PC-9 (cell line): ENCODE data around the gene PCNX3. TPM values are rescaled to one million over a fixed set of nuclear protein-coding genes. Genes with fewer than 3 reads are reported as not detected.

Source experiments
- BruUV-seq: library from RNA; stranded (reverse); fragments of 400-500 nt; replicated peaks from 2 replicates; lab custom pipeline; 2021; lab: Mats Ljungman, UMichigan
- CTCF ChIA-PET: fragments of 300-600 bp; sonication (Branson Sonifier 250); formaldehyde crosslinking; loops from one replicate; lab custom pipeline; 2022; ENCODE audit warnings: antibody characterized with exemption; lab: Charles Lee
- POLR2A ChIA-PET: fragments of 300-600 bp; sonication (Branson Sonifier 250); formaldehyde crosslinking; loops from one replicate; lab custom pipeline; 2022; ENCODE audit warnings: antibody characterized with exemption; ENCODE audit not compliant: unreplicated experiment; lab: Charles Lee
- DNase-seq, 2 experiments: peaks; one replicate each; pipeline versions ENCODE4 v3.0.0 to v3.0.0-alpha.2; 2015 to 2022; ENCODE audit warnings: mixed read lengths in 1 of 2
- H2AFZ ChIP-seq: fragments of 200-600 bp; sonication (generic); 2 replicates; pipeline ENCODE4 v1.8.1; 2017; ENCODE audit warnings: antibody characterized with exemption
- H3F3A ChIP-seq: fragments of 200-600 bp; sonication (generic); 2 replicates; pipeline ENCODE4 v1.8.1; 2017; ENCODE audit warnings: antibody characterized with exemption, mild to moderate bottlenecking, low read depth; ENCODE audit not compliant: insufficient read depth
- H3K27ac ChIP-seq: fragments of 200-600 bp; sonication (generic); 2 replicates; pipeline ENCODE4 v1.6.1; 2016; ENCODE audit warnings: mixed run types
- H3K27me3 ChIP-seq: fragments of 200-600 bp; sonication (generic); 2 replicates; pipeline ENCODE4 v1.6.1; 2016; ENCODE audit warnings: low read depth, mixed run types; ENCODE audit not compliant: insufficient read depth
- H3K36me3 ChIP-seq: fragments of 200-600 bp; sonication (generic); 2 replicates; pipeline ENCODE4 v1.6.1; 2016; ENCODE audit warnings: low read depth, mixed run types
- H3K4me1 ChIP-seq: fragments of 200-600 bp; sonication (generic); replicated peaks from 2 replicates; pipeline ENCODE4 v1.6.1; 2016; ENCODE audit warnings: mixed run types; ENCODE audit not compliant: insufficient read depth
- H3K4me2 ChIP-seq: fragments of 200-600 bp; sonication (generic); 2 replicates; pipeline ENCODE4 v1.6.1; 2017; ENCODE audit warnings: mixed run types
- H3K4me3 ChIP-seq: fragments of 200-600 bp; sonication (generic); 2 replicates; pipeline ENCODE4 v1.6.1; 2016; ENCODE audit warnings: mixed run types
- H3K79me2 ChIP-seq: fragments of 200-600 bp; sonication (generic); 2 replicates; pipeline ENCODE4 v1.6.1; 2017; ENCODE audit warnings: low read depth, mixed run types
- H3K9me2 ChIP-seq: fragments of 200-600 bp; sonication (generic); 2 replicates; pipeline ENCODE4 v1.8.1; 2017; ENCODE audit warnings: mild to moderate bottlenecking; ENCODE audit not compliant: insufficient read depth
- H3K9me3 ChIP-seq: fragments of 200-600 bp; sonication (generic); 2 replicates; pipeline ENCODE4 v1.8.1; 2016; ENCODE audit warnings: low read depth; ENCODE audit not compliant: insufficient read depth
- H4K20me1 ChIP-seq: fragments of 200-600 bp; sonication (generic); 2 replicates; pipeline ENCODE4 v1.8.1; 2017; ENCODE audit not compliant: insufficient read depth
- EZH2 ChIP-seq: fragments of 200-600 bp; sonication (generic); IDR thresholded peaks from 2 replicates; pipeline ENCODE4 v1.8.0; 2017; ENCODE audit warnings: antibody characterized with exemption, low read depth
- intact Hi-C: fragments of 100-400 bp; cut with micrococcal nuclease; formaldehyde crosslinking; loops from one replicate; pipeline ENCODE4 v1.10.0; 2022; ENCODE audit not compliant: unreplicated experiment
- total RNA-seq: library from RNA; stranded (reverse); gene quantifications from 2 replicates; pipeline ENCODE4 v1.2.3, GENCODE V29; 2021
- TF ChIP-seq, protein P1 (sequence below): fragments of 200-600 bp; sonication (generic); conservative IDR thresholded peaks from 2 replicates; pipeline ENCODE4 v1.6.1; 2017; ENCODE audit warnings: mixed run types, antibody characterized with exemption, mild to moderate bottlenecking, moderate library complexity

PCNX3 gene
- total RNA-seq, 1 experiment from 2014 or later, result 76.9 TPM

DNA sequence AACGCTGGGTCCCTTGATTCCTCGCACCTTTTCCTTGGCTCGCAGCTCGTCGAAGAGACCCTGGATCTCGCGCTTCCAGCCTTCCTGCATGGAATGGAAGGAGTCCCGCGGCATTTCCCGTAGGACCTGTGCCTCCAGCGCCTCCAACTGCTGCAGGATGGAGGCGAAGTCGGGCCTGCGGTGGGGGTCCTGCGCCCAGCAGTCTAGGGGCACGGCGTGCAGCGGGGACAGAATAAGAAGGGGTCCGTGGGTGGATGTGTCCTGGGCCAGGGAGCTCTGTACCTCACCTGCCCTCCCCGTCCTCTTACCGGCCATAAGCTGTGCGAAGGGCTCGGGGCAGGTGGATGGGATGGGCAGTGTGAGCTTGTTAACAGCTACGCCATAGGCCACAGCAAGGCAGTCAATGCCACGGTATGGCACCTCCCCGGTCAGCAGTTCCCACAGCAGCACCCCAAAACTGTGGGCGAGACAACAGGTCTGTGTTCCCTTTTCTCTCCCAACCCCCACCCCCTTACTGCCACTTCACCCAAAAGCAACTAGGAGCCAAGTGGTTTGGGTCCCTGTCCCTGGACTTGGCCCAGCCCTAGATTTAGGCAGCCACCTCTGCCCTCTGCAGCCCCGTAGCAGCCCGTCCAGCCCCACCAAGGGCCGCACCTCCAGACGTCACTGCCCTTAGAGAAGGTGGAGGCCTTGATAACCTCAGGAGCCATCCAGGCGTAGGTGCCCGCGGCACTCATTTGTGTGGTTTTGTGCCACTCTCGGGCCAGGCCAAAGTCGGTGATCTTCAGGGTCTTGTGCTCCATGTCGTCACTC lies 7.8 kb upstream of the PCNX3 start:
- DNase-seq, result no peak
- no peak overlapping the region for H3K4me2 ChIP-seq
- no peak overlapping the region for H2AFZ ChIP-seq
- peaks cover 8% of the 10 kb centered on the region; the same call in 1 of the 2 replicates for H3K4me1 ChIP-seq
- ChIA-PET CTCF (no interaction called here), POLR2A (no interaction called here)
- no peak overlapping the region for H3K27ac ChIP-seq
- H3F3A ChIP-seq, result peaks cover 10% of the 10 kb centered on the region; the same call in 1 of the 2 replicates
- H3K9me3 ChIP-seq, result no peaks in the 10 kb centered on the region
- H3K79me2 ChIP-seq, result peaks cover 24% of the 10 kb centered on the region
- no peak overlapping the region for H3K4me3 ChIP-seq
- peaks cover 8% of the 10 kb centered on the region; the same call in 1 of the 2 replicates for H4K20me1 ChIP-seq
- TF ChIP-seq, protein P1, sequence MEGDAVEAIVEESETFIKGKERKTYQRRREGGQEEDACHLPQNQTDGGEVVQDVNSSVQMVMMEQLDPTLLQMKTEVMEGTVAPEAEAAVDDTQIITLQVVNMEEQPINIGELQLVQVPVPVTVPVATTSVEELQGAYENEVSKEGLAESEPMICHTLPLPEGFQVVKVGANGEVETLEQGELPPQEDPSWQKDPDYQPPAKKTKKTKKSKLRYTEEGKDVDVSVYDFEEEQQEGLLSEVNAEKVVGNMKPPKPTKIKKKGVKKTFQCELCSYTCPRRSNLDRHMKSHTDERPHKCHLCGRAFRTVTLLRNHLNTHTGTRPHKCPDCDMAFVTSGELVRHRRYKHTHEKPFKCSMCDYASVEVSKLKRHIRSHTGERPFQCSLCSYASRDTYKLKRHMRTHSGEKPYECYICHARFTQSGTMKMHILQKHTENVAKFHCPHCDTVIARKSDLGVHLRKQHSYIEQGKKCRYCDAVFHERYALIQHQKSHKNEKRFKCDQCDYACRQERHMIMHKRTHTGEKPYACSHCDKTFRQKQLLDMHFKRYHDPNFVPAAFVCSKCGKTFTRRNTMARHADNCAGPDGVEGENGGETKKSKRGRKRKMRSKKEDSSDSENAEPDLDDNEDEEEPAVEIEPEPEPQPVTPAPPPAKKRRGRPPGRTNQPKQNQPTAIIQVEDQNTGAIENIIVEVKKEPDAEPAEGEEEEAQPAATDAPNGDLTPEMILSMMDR, result no peak
- no peak for TF ChIP-seq EZH2
- BruUV-seq, result no TSS peak
- H3K9me2 ChIP-seq, result no peaks in the 10 kb centered on the region
- H3K27me3 ChIP-seq, result no peaks in the 10 kb centered on the region
- intact Hi-C loops, result no loop called here
- no peaks in the 10 kb centered on the region for H3K36me3 ChIP-seq

DNA sequence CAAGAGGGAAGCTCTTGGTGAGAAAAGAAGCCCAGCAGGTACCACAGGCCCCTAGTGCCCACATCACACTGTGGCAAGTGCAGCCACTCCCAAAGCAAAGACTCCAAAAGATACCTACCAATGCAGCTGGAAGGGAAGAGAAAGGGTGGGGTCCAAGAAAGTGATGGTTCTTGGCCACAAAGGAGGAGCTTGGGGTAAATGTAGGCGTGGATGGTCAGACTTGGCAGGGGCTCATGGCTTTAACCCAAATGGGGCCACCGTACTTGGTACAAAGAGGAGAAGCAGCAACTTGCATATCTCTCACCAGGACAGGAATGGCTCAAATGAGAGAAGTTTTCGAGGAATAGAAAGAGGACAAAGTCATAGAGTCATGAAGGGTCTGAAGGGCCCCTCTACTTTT lies 6.3 kb upstream of the PCNX3 start:
- CTCF ChIA-PET, result interaction anchor here (0.6 kb wide), 1 partner anchor 82 kb away, joined by 5 read pairs; no protein-coding TSS in a partner anchor

DNA sequence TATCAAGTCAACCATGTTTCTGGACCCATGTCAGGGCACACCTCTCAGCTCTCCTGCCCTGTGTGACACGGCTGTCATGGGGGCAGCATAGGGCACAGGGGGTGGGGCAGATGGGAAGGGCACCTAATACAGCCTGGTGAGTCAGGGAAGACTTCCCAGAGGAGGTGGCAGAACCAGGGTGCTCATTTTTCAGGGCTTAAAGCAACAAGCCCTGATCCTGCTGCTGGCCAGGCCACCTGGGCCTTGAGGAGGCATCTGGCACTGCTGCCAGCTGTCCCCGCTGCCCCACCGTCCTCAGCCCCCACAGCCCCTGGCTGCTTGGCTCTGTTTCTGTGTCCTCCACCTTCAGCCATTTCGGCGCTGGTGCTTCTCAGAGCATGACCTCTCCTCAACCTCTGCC lies 5.9 kb upstream of the PCNX3 start:
- no peak overlapping the region for H3K4me2 ChIP-seq
- no peak overlapping the region for H3K4me3 ChIP-seq
- H3K27ac ChIP-seq, result no peak overlapping the region
- no peaks in the 10 kb centered on the region for H3K36me3 ChIP-seq
- DNase-seq, result no peak
- H3K79me2 ChIP-seq, result peaks cover 41% of the 10 kb centered on the region
- ChIA-PET CTCF (interaction anchor here (0.6 kb wide), 1 partner anchor 82 kb away, joined by 5 read pairs; no protein-coding TSS in a partner anchor), POLR2A (interaction anchor here (0.5 kb wide), 1 partner anchor 259 kb away, joined by 12 read pairs; no protein-coding TSS in a partner anchor)
- TF ChIP-seq, protein P1, result no peak
- no peak overlapping the region for H2AFZ ChIP-seq
- H3K9me2 ChIP-seq, result no peaks in the 10 kb centered on the region
- no peaks in the 10 kb centered on the region for H3K27me3 ChIP-seq
- H3K4me1 ChIP-seq, result peaks cover 16% of the 10 kb centered on the region; the same call in 1 of the 2 replicates
- H3F3A ChIP-seq, result peaks cover 13% of the 10 kb centered on the region
- intact Hi-C loops, result no loop called here
- H3K9me3 ChIP-seq, result no peaks in the 10 kb centered on the region
- BruUV-seq, result no TSS peak
- H4K20me1 ChIP-seq, result peaks cover 8% of the 10 kb centered on the region; the same call in 1 of the 2 replicates

More for the DNA sequence above, 6.3 kb upstream of the PCNX3 start:
- H3K27me3 ChIP-seq, result no peaks in the 10 kb centered on the region
- H3K9me3 ChIP-seq, result no peaks in the 10 kb centered on the region
- no peak overlapping the region for H2AFZ ChIP-seq
- H4K20me1 ChIP-seq, result peaks cover 8% of the 10 kb centered on the region; the same call in 1 of the 2 replicates
- no peaks in the 10 kb centered on the region for H3K9me2 ChIP-seq
- H3K27ac ChIP-seq, result no peak overlapping the region
- H3K4me2 ChIP-seq, result no peak overlapping the region
- BruUV-seq, result no TSS peak
- H3K79me2 ChIP-seq, result peaks cover 37% of the 10 kb centered on the region
- POLR2A ChIA-PET, result interaction anchor here (0.5 kb wide), 1 partner anchor 258 kb away, joined by 12 read pairs; no protein-coding TSS in a partner anchor
- peaks cover 10% of the 10 kb centered on the region; the same call in 1 of the 2 replicates for H3F3A ChIP-seq
- H3K4me3 ChIP-seq, result no peak overlapping the region
- DNase-seq, result no peak
- H3K4me1 ChIP-seq, result peaks cover 16% of the 10 kb centered on the region; the same call in 1 of the 2 replicates
- TF ChIP-seq, protein P1, result no peak
- no peak for TF ChIP-seq EZH2
- intact Hi-C loops, result no loop called here
- no peaks in the 10 kb centered on the region for H3K36me3 ChIP-seq
